Heart right ventricle (tissue), 16 donors: ENCODE results near the gene ALDH3B1. TPM values are rescaled to one million over a fixed set of nuclear protein-coding genes. Genes with fewer than 3 reads are reported as not detected.

Source experiments
- ATAC-seq, 8 donors: fragments of 200-7000 bp; cut with Tn5 transposase; one replicate each; pipeline ENCODE4 v1.9.1; 2020; ENCODE audit warnings: mild to moderate bottlenecking in 8 of 8, moderate library complexity in 8 of 8, moderate number of reproducible peaks in 1 of 8
- DNase-seq, 2 donors: peaks; one replicate each; pipeline ENCODE4 v3.0.0-alpha.2; 2020
- H3K27ac ChIP-seq, 10 donors: fragments of 200-600 bp; sonication (generic) in 2 of 10; one replicate each; pipeline versions ENCODE4 v1.5.0 to v1.8.0; 2020 to 2022; ENCODE audit warnings: mild to moderate bottlenecking in 3 of 10
- H3K27me3 ChIP-seq, 7 donors: fragments of 200-600 bp; one replicate each; pipeline ENCODE4 v1.8.0; 2021 to 2022; ENCODE audit warnings: mild to moderate bottlenecking in 2 of 7
- H3K36me3 ChIP-seq, 9 donors: fragments of 200-600 bp; sonication (generic) in 1 of 9; one replicate each; pipeline versions ENCODE4 v1.5.0 to v1.8.0; 2020 to 2022; ENCODE audit warnings: mild to moderate bottlenecking in 2 of 9
- H3K4me1 ChIP-seq, 9 donors: fragments of 200-600 bp; sonication (generic) in 1 of 9; one replicate each; pipeline versions ENCODE4 v1.5.0 to v1.8.0; 2020 to 2022; ENCODE audit warnings: mild to moderate bottlenecking in 4 of 9
- H3K4me3 ChIP-seq, 10 donors: fragments of 200-600 bp; sonication (generic) in 2 of 10; one replicate each; pipeline versions ENCODE4 v1.5.0 to v1.8.0; 2020 to 2022; ENCODE audit warnings: mild to moderate bottlenecking in 7 of 10, moderate library complexity in 2 of 10
- H3K9me3 ChIP-seq, 11 donors: fragments of 200-600 bp in 10 of 11; sonication (generic) in 2 of 11; one replicate each; pipeline versions ENCODE4 v1.5.0 to v1.8.0; 2013 to 2022; ENCODE audit warnings: mild to moderate bottlenecking in 2 of 11, control low read depth in 1 of 11, moderate library complexity in 1 of 11
- CTCF ChIP-seq, 9 donors: fragments of 200-600 bp; sonication (generic) in 2 of 9; IDR thresholded peaks; one replicate each; pipeline versions ENCODE4 v1.5.0 to v1.8.0; 2021 to 2022; ENCODE audit warnings: antibody characterized with exemption in 9 of 9, mild to moderate bottlenecking in 5 of 9, moderate library complexity in 1 of 9
- WGBS, 2 donors: extraction: QIAGEN DNeasy Blood & Tissue Kit; methylation state at CpG; one replicate each; pipeline ENCODE4 v1.1.7; 2013; ENCODE audit warnings: inconsistent platforms in 1 of 2; 5-methylcytosine and 5-hydroxymethylcytosine counted together
- intact Hi-C, 10 donors: fragments of 100-400 bp; cut with DNase I; formaldehyde crosslinking; loops; one replicate each; pipeline versions ENCODE4 v1.11.1 to v1.14.2; 2022
- polyA plus RNA-seq, 2 donors: library from polyadenylated mRNA; stranded (reverse); fragments of 200-250 nt; gene quantifications; one replicate each; pipeline ENCODE4 v1.2.3, GENCODE V29; 2013
- total RNA-seq, 10 donors: library from RNA; stranded (reverse); fragmentation: NEBNext Ultra II Directional in 3 of 10; extraction: Animal tissue kit (Norgen Biotek cat#: 25700) in 3 of 10; gene quantifications; one replicate each; pipeline versions ENCODE4 v1.2.1 to v1.2.4, GENCODE V29; 2021 to 2023
- donor health status: Arrhythmogenic right ventricular cardiomyopathy.
- donor health status: ischemic (EF 13 %, LVEDD 7.1; RV severe dilation, severe dysfunction).
- donor health status: healthy with polysubstance abuse.
- donor health status: DM: no; HTN: yes; CAD: no.
- donor health status: DM: no; HTN: no; CAD: no.
- donor health status: ischemic (EF 25% LVEDD 6.9; RV normal size, moderate dysfunction).
- donor health status: ischemic (EF 25% LVEDD 5.7; RV mildly dilated, moderate dysfunction).
- donor health status: healthy.
- donor health status: DM: yes; HTN: yes; CAD: no.
- donor health status: Ischemic cardiomyopathy.
- donor health status: ischemic (EF 35%, LVEDD 5.7; RV mildly dilated, moderate dysfunction).
- donor health status: nonischemic (EF 11% LVEDD 7.7; RV severe dilation, severe dysfunction).
- donor health status: DM: yes; HTN: yes; CAD: no.
- donor health status: PGD.
- donor health status: ischemic (EF 29% LVEDD 5.4; RV normal size, mild dysfunction).
- donor health status: nonischemic (EF 23%, LVEDD 6.1; RV moderate dilation, normal function).

Gene ALDH3B1
- total and polyA plus RNA-seq, 12 donors = 2.1 to 11.0 (median 4.3) TPM

- no peak for TF ChIP-seq CTCF (IDR thresholded peaks at IDR 0.05)
- peaks cover 0 to 70% (median 7%) of the 10 kb centered on the region in 9 donors for H3K36me3 ChIP-seq
- H3K4me3 ChIP-seq = no peak overlapping the region
- no peak overlapping the region for H3K27ac ChIP-seq
- 90 to 92% methylated on average over 15 of the region's 15 CpGs for WGBS, 2 donors
- H3K4me1 ChIP-seq = peaks cover 0 to 6% (median 0%) of the 10 kb centered on the region in 9 donors
- intact Hi-C loops = no loop called here
- ATAC-seq (no peak), DNase-seq (no peak)
- no peaks in the 10 kb centered on the region for H3K27me3 ChIP-seq
- H3K9me3 ChIP-seq = no peaks in the 10 kb centered on the region
These were observed 42.2 kb downstream of the ALDH3B1 start for GRCh38 chr11:68052137-68052873.

DNA sequence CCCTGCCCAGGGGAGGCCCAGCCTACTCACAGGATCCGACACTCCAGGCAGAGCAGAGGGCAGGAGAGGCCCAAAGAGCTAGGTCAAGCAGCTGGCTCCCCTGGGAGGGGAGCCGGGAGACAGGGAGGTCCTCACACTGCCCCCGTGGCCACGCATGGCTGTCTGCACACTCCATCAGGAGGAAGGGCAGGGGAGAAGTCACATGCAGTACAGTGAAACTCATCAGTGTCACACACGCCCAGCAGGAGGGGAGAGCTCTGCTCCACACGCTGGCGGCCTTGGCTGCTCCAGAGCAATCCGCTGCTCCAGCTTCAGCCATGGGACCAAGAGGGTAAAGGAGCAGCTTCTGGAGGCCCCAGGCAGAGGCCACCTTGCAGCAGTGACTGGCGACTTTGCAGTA is 43.0 kb downstream of the ALDH3B1 start:
- H3K27ac ChIP-seq = no peak overlapping the region
- DNase-seq (no peak), ATAC-seq (peak in 6 of 8 donors; percentile 11 to 37 (median 25))
- no peak for TF ChIP-seq CTCF (IDR thresholded peaks at IDR 0.05)
- intact Hi-C loops = no loop called here
- peaks cover 0 to 66% (median 7%) of the 10 kb centered on the region in 9 donors for H3K36me3 ChIP-seq
- no peak overlapping the region for H3K4me3 ChIP-seq
- WGBS, 2 donors = 69 to 72% methylated on average over 9 of the region's 9 CpGs
- peaks cover 0 to 6% (median 0%) of the 10 kb centered on the region in 9 donors for H3K4me1 ChIP-seq
- no peaks in the 10 kb centered on the region for H3K27me3 ChIP-seq
- H3K9me3 ChIP-seq = no peaks in the 10 kb centered on the region

DNA sequence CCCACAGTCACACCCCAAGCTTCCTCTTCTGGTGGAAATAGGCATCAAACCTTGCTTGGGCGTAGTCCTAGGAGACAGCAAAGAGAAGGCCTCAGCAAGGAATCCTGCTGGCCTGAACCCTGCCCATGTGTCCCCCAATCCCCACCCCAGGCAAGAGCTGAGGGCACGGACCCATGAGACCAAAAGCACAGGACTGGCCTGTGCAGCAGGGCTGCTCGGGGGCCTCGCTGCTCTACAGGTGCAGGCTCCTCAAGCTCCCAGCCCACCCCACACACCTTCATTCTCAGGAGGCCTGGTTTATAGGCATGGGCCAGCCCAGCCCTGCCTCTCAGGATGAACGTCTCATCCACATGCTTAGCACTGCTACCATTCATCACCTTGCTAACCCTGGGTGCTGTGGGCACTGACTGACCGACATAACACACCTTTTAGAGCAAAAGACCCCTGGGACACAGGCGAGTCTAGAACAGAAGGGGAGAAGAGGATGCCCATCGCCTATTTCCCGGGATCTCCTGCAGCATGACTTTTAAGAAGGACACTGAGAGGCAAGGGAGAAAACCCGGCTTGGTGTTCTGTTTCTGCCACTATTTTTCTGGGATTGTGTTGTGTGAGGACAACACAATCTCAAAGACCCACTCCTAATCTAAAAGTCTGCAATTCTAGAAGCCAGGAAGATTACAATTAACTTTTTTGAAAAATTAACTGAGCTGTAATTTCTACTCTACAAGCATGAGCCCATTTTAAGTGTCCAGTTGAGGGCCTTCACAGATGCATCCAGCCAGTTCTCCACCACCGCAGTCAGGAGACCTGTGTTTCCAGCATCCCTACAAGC is 44.1 kb downstream of the ALDH3B1 start:
- no peak for DNase-seq
- WGBS, 2 donors = 91 to 93% methylated on average over 11 of the region's 11 CpGs
- H3K27ac ChIP-seq = no peak overlapping the region
- TF ChIP-seq CTCF (IDR thresholded peaks at IDR 0.05) = no peak
- no peak for ATAC-seq
- peaks cover 0 to 6% (median 0%) of the 10 kb centered on the region in 9 donors for H3K4me1 ChIP-seq
- intact Hi-C loops = no loop called here
- H3K27me3 ChIP-seq = no peaks in the 10 kb centered on the region
- H3K9me3 ChIP-seq = no peaks in the 10 kb centered on the region
- no peak overlapping the region for H3K4me3 ChIP-seq
- peaks cover 0 to 66% (median 7%) of the 10 kb centered on the region in 9 donors for H3K36me3 ChIP-seq

DNA sequence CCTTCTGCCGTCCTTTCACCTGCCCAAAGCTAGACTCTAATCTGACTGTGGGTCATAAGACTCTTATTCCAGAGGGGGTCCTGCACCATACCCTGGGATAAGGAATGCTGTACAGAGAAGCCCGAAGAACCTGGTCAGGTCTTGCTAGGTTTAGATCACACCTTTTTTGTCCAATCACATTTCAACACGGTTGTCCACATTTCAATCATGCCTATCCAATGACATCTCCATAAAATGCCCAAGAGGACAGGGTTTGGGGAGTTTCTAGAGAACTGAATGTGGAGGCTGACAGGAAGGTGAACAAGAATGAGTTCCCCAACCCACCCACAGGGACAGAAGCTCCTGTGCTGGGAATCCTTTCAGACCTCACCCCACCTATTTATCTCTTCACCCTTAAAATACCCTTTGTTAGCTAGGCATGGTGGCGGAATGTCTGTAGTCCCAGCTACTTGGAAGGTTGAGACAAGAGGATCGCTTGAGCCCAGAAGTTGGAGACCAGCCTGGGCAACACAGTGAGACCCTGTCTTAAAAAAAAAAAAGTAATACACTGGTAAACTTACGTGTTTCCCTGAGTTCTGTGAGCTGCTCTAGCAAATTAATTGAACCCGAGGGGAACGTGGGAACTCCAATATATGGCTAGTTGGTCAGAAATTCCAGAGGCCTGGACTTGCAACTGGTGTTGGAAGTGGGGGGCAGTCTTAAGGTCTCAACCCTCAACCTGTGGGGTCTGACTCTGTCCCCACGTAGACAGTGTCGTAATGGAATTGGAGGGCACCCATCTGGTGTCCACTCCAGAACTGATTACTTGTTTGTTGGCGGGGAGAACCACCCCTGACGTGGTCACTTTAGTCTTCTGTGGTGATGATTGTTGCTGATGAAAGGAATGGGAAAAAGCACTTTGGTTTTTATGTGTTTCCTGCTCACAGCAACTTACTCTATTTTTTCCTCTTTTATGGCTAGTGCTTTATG is 46.5 kb downstream of the ALDH3B1 start:
- no peak for ATAC-seq
- H3K4me3 ChIP-seq = no peak overlapping the region
- no peak for TF ChIP-seq CTCF (IDR thresholded peaks at IDR 0.05)
- intact Hi-C loops = no loop called here
- H3K27ac ChIP-seq = no peak overlapping the region
- DNase-seq = no peak
- 88 to 91% methylated on average over 12 of the region's 12 CpGs for WGBS, 2 donors
- no peaks in the 10 kb centered on the region for H3K4me1 ChIP-seq
- no peaks in the 10 kb centered on the region for H3K9me3 ChIP-seq
- peaks cover 0 to 62% (median 6%) of the 10 kb centered on the region in 9 donors for H3K36me3 ChIP-seq
- H3K27me3 ChIP-seq = no peaks in the 10 kb centered on the region
